Thymus (tissue), 11 donors: Measurements from ENCODE around the gene GRK5. TPM values are rescaled to one million over a fixed set of nuclear protein-coding genes. Genes with fewer than 3 reads are reported as not detected.

Experiments used
- DNase-seq, 9 donors: peaks; one replicate each; pipeline ENCODE4 v3.0.0-alpha.2; 2013; ENCODE audit warnings: low spot score in 9 of 9, low read depth in 6 of 9, missing footprints in 1 of 9
- H3K27ac ChIP-seq, 2 donors: one replicate each; pipeline ENCODE4 v1.5.1; 2013; ENCODE audit warnings: control low read depth in 1 of 2, low read depth in 1 of 2, low read length in 1 of 2, mild to moderate bottlenecking in 1 of 2, moderate library complexity in 1 of 2
- H3K27me3 ChIP-seq, 2 donors: one replicate each; pipeline ENCODE4 v1.5.1; 2013; ENCODE audit warnings: low read length in 1 of 2; ENCODE audit not compliant: control insufficient read depth in 2 of 2, insufficient read depth in 1 of 2
- H3K36me3 ChIP-seq, 2 donors: one replicate each; pipeline ENCODE4 v1.5.1; 2013; ENCODE audit warnings: low read length in 1 of 2, mild to moderate bottlenecking in 1 of 2, moderate library complexity in 1 of 2; ENCODE audit not compliant: control insufficient read depth in 2 of 2, insufficient read depth in 2 of 2
- H3K4me1 ChIP-seq, 2 donors: one replicate each; pipeline ENCODE4 v1.5.1; 2013; ENCODE audit warnings: low read length in 2 of 2; ENCODE audit not compliant: control insufficient read depth in 2 of 2, insufficient read depth in 2 of 2
- H3K4me3 ChIP-seq, 2 donors: one replicate each; pipeline ENCODE4 v1.5.1; 2013; ENCODE audit warnings: low read length in 2 of 2, control low read depth in 1 of 2, mild to moderate bottlenecking in 1 of 2
- H3K9me3 ChIP-seq, 2 donors: one replicate each; pipeline ENCODE4 v1.5.1; 2013; ENCODE audit warnings: low read length in 1 of 2, mild to moderate bottlenecking in 1 of 2; ENCODE audit not compliant: control insufficient read depth in 2 of 2, insufficient read depth in 1 of 2
- WGBS: extraction: QIAGEN DNeasy Blood & Tissue Kit; methylation state at CpG from one replicate; pipeline ENCODE4 v1.1.7; 2013; 5-methylcytosine and 5-hydroxymethylcytosine counted together
- polyA plus RNA-seq: library from polyadenylated mRNA; stranded (reverse); fragments of 200-250 nt; gene quantifications from one replicate; pipeline ENCODE4 v1.2.3, GENCODE V29; 2013
- total RNA-seq: library from RNA; stranded (reverse); fragments of 120-200 nt; gene quantifications from one replicate; pipeline ENCODE4 v1.2.4, GENCODE V29; 2013
- donor health status: healthy.

GRK5 gene
- total and polyA plus RNA-seq, 2 donors: 14.4 to 18.5 TPM

- 96% methylated on average over 8 of the region's 8 CpGs for WGBS
- Histone ChIP-seq H3K9me3 (peaks cover 0 to 11% of the 10 kb centered on the region in 2 donors), H3K4me3 (no peak overlapping the region), H3K27me3 (no peaks in the 10 kb centered on the region), H3K4me1 (peaks cover 0 to 8% of the 10 kb centered on the region in 2 donors), H3K36me3 (no peaks in the 10 kb centered on the region), H3K27ac (no peak overlapping the region)
- no peak for DNase-seq
These were observed 261.9 kb downstream of the GRK5 start for GRCh38 chr10:119469325-119469707.

GRCh38 chr10:119469846-119470245, 262.5 kb downstream of the GRK5 start:
- DNase-seq: no peak
- WGBS: 93% methylated on average over 7 of the region's 7 CpGs
- Histone ChIP-seq H3K9me3 (peaks cover 0 to 16% of the 10 kb centered on the region in 2 donors), H3K4me1 (peaks cover 0 to 8% of the 10 kb centered on the region in 2 donors), H3K36me3 (no peaks in the 10 kb centered on the region), H3K27ac (no peak overlapping the region), H3K4me3 (no peak overlapping the region), H3K27me3 (no peaks in the 10 kb centered on the region)

DNA sequence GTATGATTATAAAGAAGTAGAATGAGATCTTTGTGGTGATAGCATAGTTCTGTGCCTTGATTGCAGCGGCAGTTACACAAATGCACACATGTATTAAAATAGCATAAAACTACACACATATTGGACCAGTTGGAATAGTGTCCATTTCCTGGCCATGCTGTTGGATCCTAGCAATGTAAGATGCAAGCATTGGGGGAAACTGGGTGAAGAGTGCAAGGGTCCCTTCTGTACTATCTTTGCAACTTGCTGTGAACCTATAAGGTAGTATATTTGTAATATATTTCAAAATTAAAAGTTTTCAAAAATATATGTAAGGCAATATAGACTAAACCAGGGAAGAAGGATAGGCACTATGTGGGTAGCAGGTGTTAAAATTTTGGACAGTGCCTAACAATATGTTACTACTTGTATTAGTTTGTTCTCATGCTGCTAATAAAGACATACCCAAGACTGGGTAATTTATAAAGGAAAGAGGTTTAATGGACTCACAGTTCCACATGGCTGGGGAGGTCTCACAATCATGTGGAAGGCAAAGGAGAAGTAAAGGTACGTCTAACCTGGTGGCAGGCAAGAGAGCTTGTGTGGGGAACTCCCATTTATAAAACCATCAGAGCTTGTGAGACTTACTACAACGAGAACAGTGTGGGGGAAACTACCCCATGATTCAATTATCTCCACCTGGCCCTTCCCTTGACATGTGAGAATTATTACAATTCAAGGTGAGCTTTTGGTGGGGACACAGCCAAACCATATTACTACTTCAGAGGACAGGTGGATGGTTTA, 263.7 kb downstream of the GRK5 start:
- Histone ChIP-seq H3K9me3 (peaks cover 0 to 17% of the 10 kb centered on the region in 2 donors), H3K36me3 (no peaks in the 10 kb centered on the region), H3K27ac (no peak overlapping the region), H3K4me3 (no peak overlapping the region), H3K4me1 (peaks cover 5 to 16% of the 10 kb centered on the region in 2 donors), H3K27me3 (no peaks in the 10 kb centered on the region)
- 90% methylated on average over 3 of the region's 3 CpGs for WGBS
- DNase-seq: no peak

DNA sequence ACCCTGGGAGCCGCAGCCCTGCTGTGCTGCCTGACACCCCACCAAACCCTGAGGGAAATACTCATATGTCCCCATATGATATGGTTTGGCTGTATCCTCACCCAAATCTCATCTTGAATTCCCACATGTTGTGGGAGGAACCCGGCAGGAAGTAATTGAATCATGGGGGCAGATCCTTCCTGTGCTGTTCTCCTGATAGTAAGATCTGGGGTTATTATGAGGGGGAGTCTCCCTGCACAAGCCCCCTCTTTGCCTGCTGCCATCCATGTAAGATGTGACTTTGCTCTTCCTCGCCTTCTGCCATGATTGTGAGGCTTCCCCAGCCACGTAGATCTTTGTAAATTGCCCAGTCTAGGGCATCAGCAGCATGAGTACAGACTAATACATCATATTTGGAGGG, 266.4 kb downstream of the GRK5 start:
- no peaks in the 10 kb centered on the region for H3K36me3 ChIP-seq
- 95% methylated on average over 4 of the region's 4 CpGs for WGBS
- H3K4me1 ChIP-seq: peaks cover 25 to 38% of the 10 kb centered on the region in 2 donors
- H3K4me3 ChIP-seq: no peak overlapping the region
- no peak for DNase-seq
- no peak overlapping the region for H3K27ac ChIP-seq
- H3K9me3 ChIP-seq: peaks cover 0 to 17% of the 10 kb centered on the region in 2 donors
- no peaks in the 10 kb centered on the region for H3K27me3 ChIP-seq

- DNase-seq: no peak
- Histone ChIP-seq H3K36me3 (no peaks in the 10 kb centered on the region), H3K4me3 (no peak overlapping the region), H3K4me1 (peaks cover 31 to 46% of the 10 kb centered on the region in 2 donors), H3K27ac (no peak overlapping the region), H3K27me3 (no peaks in the 10 kb centered on the region), H3K9me3 (peaks cover 0 to 17% of the 10 kb centered on the region in 2 donors)
- WGBS: 99% methylated on average over 10 of the region's 10 CpGs
These were observed 267.2 kb downstream of the GRK5 start for GRCh38 chr10:119474606-119475005.

- Histone ChIP-seq H3K9me3 (peaks cover 0 to 17% of the 10 kb centered on the region in 2 donors), H3K27ac (peak overlapping the region; percentile 61 to 92), H3K4me3 (no peak overlapping the region), H3K27me3 (no peaks in the 10 kb centered on the region), H3K4me1 (peaks cover 37 to 58% of the 10 kb centered on the region in 2 donors), H3K36me3 (no peaks in the 10 kb centered on the region)
- DNase-seq: no peak
- WGBS: 58% methylated on average over 3 of the region's 3 CpGs
These were observed 270.1 kb downstream of the GRK5 start for GRCh38 chr10:119477444-119477843.

GRCh38 chr10:119478111-119478802, 270.9 kb downstream of the GRK5 start:
- Histone ChIP-seq H3K4me1 (peaks cover 37 to 50% of the 10 kb centered on the region in 2 donors), H3K4me3 (peak overlapping the region in 1 of 2 donors; percentile 9), H3K9me3 (peaks cover 0 to 16% of the 10 kb centered on the region in 2 donors), H3K27ac (peak overlapping the region; percentile 61 to 92), H3K36me3 (no peaks in the 10 kb centered on the region), H3K27me3 (no peaks in the 10 kb centered on the region)
- WGBS: 28% methylated on average over 8 of the region's 8 CpGs
- peak in 3 of 9 donors; percentile 35 to 63 (median 37) for DNase-seq

GRCh38 chr10:119478811-119479341, 271.5 kb downstream of the GRK5 start:
- peaks cover 37 to 50% of the 10 kb centered on the region in 2 donors for H3K4me1 ChIP-seq
- peak overlapping the region in 1 of 2 donors; percentile 9 for H3K4me3 ChIP-seq
- H3K36me3 ChIP-seq: no peaks in the 10 kb centered on the region
- H3K27me3 ChIP-seq: no peaks in the 10 kb centered on the region
- 4% methylated on average over 6 of the region's 6 CpGs for WGBS
- H3K9me3 ChIP-seq: peaks cover 0 to 10% of the 10 kb centered on the region in 2 donors
- H3K27ac ChIP-seq: peak overlapping the region; percentile 61 to 92
- peak in 6 of 9 donors; percentile 59 to 86 (median 66) for DNase-seq

- Histone ChIP-seq H3K4me1 (peaks cover 37 to 50% of the 10 kb centered on the region in 2 donors), H3K36me3 (no peaks in the 10 kb centered on the region), H3K9me3 (peaks cover 0 to 4% of the 10 kb centered on the region in 2 donors), H3K27me3 (no peaks in the 10 kb centered on the region), H3K4me3 (no peak overlapping the region), H3K27ac (peak overlapping the region; percentile 61 to 92)
- 79% methylated on average over 8 of the region's 8 CpGs for WGBS
- no peak for DNase-seq
These were observed 272.2 kb downstream of the GRK5 start for GRCh38 chr10:119479532-119479931.
